A673 (cell line): ENCODE measurements around the gene WDR27.

Experiments used
- CTCF ChIP-seq: fragments of 300-800, 200-600 bp; sonication (generic); conservative IDR thresholded peaks from 2 replicates; pipeline ENCODE4 v1.5.1; 2017; ENCODE audit warnings: low read depth, mild to moderate bottlenecking, antibody characterized with exemption, low read length, moderate library complexity, mixed read lengths
- EZH2 ChIP-seq: fragments of 200-600 bp; sonication (generic); IDR thresholded peaks from 2 replicates; pipeline ENCODE4 v1.6.1; 2017; ENCODE audit warnings: borderline replicate concordance, low read depth, mild to moderate bottlenecking, mixed read lengths, antibody characterized with exemption, low read length; ENCODE audit not compliant: poor library complexity, severe bottlenecking

- TF ChIP-seq EZH2 (no peak), CTCF (no peak)
Measured at GRCh38 chr6:169529931-169530751, 171.7 kb downstream of the WDR27 start.
